ENCODE measurements around the gene SSH2. TPM values are rescaled to one million over a fixed set of nuclear protein-coding genes. Genes with fewer than 3 reads are reported as not detected.

SSH2 gene, protein sequence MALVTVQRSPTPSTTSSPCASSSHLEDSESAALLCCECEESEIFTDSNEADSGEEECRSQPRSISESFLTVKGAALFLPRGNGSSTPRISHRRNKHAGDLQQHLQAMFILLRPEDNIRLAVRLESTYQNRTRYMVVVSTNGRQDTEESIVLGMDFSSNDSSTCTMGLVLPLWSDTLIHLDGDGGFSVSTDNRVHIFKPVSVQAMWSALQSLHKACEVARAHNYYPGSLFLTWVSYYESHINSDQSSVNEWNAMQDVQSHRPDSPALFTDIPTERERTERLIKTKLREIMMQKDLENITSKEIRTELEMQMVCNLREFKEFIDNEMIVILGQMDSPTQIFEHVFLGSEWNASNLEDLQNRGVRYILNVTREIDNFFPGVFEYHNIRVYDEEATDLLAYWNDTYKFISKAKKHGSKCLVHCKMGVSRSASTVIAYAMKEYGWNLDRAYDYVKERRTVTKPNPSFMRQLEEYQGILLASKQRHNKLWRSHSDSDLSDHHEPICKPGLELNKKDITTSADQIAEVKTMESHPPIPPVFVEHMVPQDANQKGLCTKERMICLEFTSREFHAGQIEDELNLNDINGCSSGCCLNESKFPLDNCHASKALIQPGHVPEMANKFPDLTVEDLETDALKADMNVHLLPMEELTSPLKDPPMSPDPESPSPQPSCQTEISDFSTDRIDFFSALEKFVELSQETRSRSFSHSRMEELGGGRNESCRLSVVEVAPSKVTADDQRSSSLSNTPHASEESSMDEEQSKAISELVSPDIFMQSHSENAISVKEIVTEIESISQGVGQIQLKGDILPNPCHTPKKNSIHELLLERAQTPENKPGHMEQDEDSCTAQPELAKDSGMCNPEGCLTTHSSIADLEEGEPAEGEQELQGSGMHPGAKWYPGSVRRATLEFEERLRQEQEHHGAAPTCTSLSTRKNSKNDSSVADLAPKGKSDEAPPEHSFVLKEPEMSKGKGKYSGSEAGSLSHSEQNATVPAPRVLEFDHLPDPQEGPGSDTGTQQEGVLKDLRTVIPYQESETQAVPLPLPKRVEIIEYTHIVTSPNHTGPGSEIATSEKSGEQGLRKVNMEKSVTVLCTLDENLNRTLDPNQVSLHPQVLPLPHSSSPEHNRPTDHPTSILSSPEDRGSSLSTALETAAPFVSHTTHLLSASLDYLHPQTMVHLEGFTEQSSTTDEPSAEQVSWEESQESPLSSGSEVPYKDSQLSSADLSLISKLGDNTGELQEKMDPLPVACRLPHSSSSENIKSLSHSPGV (N-terminal part only)
- total RNA-seq: 10 to 100 TPM in 4 of 6 donors, 1 to 10 TPM in 2; 8.4 to 19.1 (median 10.3) TPM
- 10 to 100 TPM in 1 of 2 donors, 1 to 10 TPM in 1; 10.0 to 11.1 TPM for polyA plus RNA-seq

DNA sequence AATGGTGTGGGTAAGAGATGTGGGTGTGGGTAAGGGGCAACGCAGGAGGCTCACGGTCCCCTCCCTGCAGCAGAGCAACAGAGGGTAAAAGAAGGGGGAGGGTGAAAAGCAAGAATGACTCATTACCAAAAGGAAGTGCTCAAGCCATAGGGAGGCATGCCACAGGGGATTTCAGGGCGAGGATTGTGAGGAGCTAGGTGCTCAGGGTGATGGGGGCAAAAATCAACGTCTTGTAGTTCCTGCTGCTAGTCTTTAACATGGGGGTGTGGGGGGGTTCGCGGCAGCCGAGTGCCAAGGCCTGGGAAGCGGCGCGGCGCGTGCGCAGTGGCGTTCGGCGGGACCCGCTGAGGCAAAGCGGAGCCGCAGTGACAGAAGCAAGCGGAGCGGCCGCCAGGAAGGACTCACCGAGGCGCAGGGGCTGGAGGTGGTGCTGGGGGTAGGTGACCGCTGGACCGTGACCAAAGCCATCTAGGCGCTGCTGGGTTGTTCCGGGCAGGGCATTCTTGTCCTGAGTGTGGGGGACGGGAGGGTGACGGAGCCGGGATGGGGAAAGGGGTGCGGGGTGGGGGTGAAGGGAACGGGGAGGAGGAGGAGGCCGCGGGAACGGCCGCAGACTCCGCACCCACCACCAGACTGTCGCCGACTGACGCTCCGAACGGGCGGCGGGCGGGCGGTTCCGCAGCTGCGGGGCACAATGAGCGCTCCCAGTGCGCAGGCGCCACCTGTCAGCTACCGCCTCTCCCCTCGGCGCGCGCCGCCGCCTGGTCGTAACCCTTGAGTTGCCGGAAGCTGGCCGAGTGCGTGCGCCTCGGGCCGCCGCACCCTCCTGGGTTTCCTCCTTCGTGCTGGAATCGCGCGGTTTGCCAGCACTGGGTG is at the start of gene SSH2:
Gene SSH2 (minus strand): TSS at position 696 of the 876 bp plus-strand sequence. CDS start 228 bp downstream, at position 468.
- ATAC-seq (peak; percentile 88 to 95 (median 94)), DNase-seq (peak; percentile 85 to 97 (median 88)), FAIRE-seq (no peak)
- Histone ChIP-seq H3K4me1 (peaks cover 10 to 27% (median 22%) of the 10 kb centered on the region in 3 donors), H3K9me3 (no peaks in the 10 kb centered on the region), H3K4me3 (peak within 1 kb of the TSS; percentile 58 to 82 (median 74)), H3K27ac (peak within 1 kb of the TSS; percentile 77 to 94 (median 89)), H3K27me3 (no peaks in the 10 kb centered on the region), H3K36me3 (no peaks in the 10 kb centered on the region)
- intact Hi-C loops (cut with DNase I): loop anchor here in 2 of 3 donors (5.0 to 10.0 kb wide), 2 partner anchors 122 to 125 kb away; no protein-coding TSS in a partner anchor
- WGBS, 2 donors: 0% methylated on average over 54 to 71 of the region's 71 CpGs
- TF ChIP-seq, protein P1, sequence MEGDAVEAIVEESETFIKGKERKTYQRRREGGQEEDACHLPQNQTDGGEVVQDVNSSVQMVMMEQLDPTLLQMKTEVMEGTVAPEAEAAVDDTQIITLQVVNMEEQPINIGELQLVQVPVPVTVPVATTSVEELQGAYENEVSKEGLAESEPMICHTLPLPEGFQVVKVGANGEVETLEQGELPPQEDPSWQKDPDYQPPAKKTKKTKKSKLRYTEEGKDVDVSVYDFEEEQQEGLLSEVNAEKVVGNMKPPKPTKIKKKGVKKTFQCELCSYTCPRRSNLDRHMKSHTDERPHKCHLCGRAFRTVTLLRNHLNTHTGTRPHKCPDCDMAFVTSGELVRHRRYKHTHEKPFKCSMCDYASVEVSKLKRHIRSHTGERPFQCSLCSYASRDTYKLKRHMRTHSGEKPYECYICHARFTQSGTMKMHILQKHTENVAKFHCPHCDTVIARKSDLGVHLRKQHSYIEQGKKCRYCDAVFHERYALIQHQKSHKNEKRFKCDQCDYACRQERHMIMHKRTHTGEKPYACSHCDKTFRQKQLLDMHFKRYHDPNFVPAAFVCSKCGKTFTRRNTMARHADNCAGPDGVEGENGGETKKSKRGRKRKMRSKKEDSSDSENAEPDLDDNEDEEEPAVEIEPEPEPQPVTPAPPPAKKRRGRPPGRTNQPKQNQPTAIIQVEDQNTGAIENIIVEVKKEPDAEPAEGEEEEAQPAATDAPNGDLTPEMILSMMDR (IDR thresholded peaks at IDR 0.05): no peak

DNA sequence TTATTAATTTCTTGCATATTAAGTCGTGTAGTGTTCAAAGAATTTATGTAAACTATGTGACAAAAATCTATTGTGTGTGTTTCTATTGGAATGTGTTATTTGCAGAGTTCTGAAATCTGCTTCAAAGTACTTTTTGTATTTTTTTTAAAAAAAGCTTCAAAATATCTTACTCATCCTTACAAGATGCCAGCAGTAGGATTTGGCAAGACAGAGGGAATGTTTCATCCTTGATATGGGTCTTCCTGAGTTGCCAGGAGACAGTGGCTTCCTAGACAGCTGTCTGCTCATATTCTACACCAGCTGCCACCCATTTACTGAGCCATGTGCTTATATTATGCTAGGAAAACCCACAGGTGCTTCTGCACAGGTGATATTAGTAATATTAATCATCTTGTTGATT is 47.8 kb upstream of the SSH2 start:
- 64 to 69% methylated on average over 1 of the region's 1 CpG for WGBS, 2 donors
- TF ChIP-seq, protein P1 (IDR thresholded peaks at IDR 0.05): no peak
- FAIRE-seq (no peak), ATAC-seq (no peak), DNase-seq (no peak)
- no peak overlapping the region for H3K4me3 ChIP-seq
- no peak overlapping the region for H3K27ac ChIP-seq
- H3K36me3 ChIP-seq: no peaks in the 10 kb centered on the region
- no peaks in the 10 kb centered on the region for H3K27me3 ChIP-seq
- intact Hi-C loops (cut with DNase I): no loop called here
- H3K4me1 ChIP-seq: no peaks in the 10 kb centered on the region
- H3K9me3 ChIP-seq: no peaks in the 10 kb centered on the region

DNA sequence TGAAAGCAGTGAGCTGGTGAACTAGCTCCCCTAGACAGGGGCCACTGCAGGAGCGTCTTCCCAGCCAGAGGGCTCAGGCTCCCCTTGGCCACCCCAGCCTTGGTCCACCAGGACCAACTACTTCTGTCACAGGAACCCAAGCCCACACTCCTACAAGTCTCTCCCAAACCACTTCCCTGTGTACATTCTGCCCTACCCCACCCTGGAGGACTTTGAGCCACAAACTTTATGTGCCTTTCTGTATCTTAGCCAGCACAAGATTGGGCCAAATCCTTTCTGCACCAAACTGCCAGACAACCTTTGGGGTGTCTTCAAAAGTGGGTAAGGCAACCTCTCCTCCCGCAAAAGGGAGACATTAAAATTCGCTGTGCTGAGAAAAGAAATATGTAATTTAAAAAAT is 43.0 kb upstream of the SSH2 start:
- H3K36me3 ChIP-seq: no peaks in the 10 kb centered on the region
- TF ChIP-seq, protein P1 (IDR thresholded peaks at IDR 0.05): no peak
- ATAC-seq: no peak
- 90 to 92% methylated on average over 3 of the region's 3 CpGs for WGBS, 2 donors
- intact Hi-C loops (cut with DNase I): no loop called here
- H3K27ac ChIP-seq: no peak overlapping the region
- H3K9me3 ChIP-seq: no peaks in the 10 kb centered on the region
- no peaks in the 10 kb centered on the region for H3K27me3 ChIP-seq
- H3K4me1 ChIP-seq: no peaks in the 10 kb centered on the region
- no peak for DNase-seq
- H3K4me3 ChIP-seq: no peak overlapping the region
- FAIRE-seq: no peak

DNA sequence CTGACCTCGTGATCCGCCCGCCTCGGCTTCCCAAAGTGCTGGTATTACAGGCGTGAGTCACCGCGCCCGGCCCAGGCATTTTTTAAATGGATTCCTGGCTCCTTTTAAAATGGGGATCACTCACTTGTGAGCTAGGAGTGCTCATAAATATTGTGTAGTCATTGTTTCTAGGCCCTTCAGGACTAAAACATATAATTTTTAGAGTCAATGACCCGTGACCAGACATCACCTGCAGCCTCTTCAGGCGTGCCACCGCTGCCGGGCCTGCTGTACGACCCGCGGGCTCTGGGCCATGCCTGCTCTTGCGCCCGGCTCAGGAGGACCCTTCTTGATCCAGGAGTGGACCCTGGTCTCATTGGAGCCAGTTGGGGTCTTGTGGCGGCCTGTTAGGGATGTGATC is 42.2 kb upstream of the SSH2 start:
- ATAC-seq (no peak), DNase-seq (peak in 1 of 6 donors; percentile 32), FAIRE-seq (no peak)
- intact Hi-C loops (cut with DNase I): no loop called here
- no peaks in the 10 kb centered on the region for H3K4me1 ChIP-seq
- H3K27me3 ChIP-seq: no peaks in the 10 kb centered on the region
- H3K36me3 ChIP-seq: no peaks in the 10 kb centered on the region
- H3K4me3 ChIP-seq: no peak overlapping the region
- no peak overlapping the region for H3K27ac ChIP-seq
- WGBS, 2 donors: 95 to 96% methylated on average over 18 of the region's 18 CpGs
- TF ChIP-seq, protein P1 (IDR thresholded peaks at IDR 0.05): no peak
- no peaks in the 10 kb centered on the region for H3K9me3 ChIP-seq

Measured in pancreas (tissue), 10 donors.